Astrocyte (in vitro differentiated cells and primary cell): ENCODE measurements around the gene MCTP1.

Experiments used
- CTCF ChIP-seq: IDR thresholded peaks from 2 replicates; pipeline ENCODE4 v1.5.1; 2011; ENCODE audit warnings: low read depth, mild to moderate bottlenecking, inconsistent platforms, low read length, moderate library complexity; ENCODE audit not compliant: insufficient read depth
- EZH2 ChIP-seq: IDR thresholded peaks from 2 replicates; pipeline ENCODE4 v1.6.1; 2012; ENCODE audit warnings: mild to moderate bottlenecking, low read length, inconsistent platforms; ENCODE audit not compliant: insufficient read depth

GRCh38 chr5:94694671-94695070 lies 590.2 kb downstream of the MCTP1 start:
- TF ChIP-seq CTCF (no peak), EZH2 (no peak)
